Suppressor macrophage treated with lipopolysaccharide for 1 hour (primary cell): Measurements from ENCODE around the gene RELN.
A peak's percentile ranks its signal among the peaks of the same experiment; 100 is the strongest.
"Not testable (repeated sequence)": the region's sequence is repeated elsewhere in the genome, so short reads cannot be mapped to it uniquely, and the experiment has no call there.

Experiments used
- DNase-seq, 3 donors: peaks; one replicate each; pipeline ENCODE4 v3.0.0-alpha.2; 2020 to 2022

RELN gene

GRCh38 chr7:103989200-103989784 lies at the start of gene RELN:
Gene RELN (minus strand): TSS chr7:103989658. CDS start chr7:103989356, 302 bp downstream.
- peak in 1 of 3 donors; percentile 3 for DNase-seq

DNA sequence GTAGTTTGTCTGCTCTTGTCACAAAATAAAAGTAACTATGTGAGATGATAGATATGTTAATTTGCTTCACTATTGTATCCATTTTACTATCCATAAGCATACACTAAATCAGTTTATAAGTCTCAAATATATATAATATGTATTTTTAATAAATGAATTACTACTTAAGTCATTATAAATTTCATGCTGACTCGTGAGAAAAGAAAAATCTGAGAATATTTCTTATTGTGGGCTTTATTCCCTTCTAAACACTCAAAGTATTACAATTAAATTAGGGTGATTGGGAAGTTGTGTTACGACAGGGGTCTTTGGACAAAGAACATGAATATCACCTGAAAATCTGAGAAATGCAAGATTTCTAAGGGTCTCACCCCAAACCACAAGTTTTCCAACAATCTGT lies 48.7 kb upstream of the RELN start:
- DNase-seq = no peak

- DNase-seq = not testable (repeated sequence)
Measured at GRCh38 chr7:104036889-104037288, 47.4 kb upstream of the RELN start.

DNA sequence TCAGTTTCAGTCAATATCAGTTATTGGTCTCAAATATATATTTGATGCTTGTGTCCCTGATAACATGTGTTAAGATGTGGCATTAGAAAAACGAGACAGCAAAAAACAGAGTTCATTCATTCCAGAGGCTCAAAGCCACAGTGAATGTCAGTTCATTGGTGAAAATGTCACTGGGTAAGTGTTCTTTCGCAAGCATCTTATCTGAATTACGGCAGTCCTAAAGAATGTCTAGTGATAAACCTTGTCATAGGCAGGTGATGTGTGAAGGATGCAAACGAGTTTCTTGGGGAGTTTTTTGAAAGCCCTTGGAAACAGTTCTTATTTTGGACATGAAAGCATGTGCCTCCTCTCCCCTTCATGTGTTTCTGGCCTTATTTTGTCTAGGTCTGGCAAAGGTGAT lies 45.9 kb upstream of the RELN start:
- DNase-seq = no peak

DNA sequence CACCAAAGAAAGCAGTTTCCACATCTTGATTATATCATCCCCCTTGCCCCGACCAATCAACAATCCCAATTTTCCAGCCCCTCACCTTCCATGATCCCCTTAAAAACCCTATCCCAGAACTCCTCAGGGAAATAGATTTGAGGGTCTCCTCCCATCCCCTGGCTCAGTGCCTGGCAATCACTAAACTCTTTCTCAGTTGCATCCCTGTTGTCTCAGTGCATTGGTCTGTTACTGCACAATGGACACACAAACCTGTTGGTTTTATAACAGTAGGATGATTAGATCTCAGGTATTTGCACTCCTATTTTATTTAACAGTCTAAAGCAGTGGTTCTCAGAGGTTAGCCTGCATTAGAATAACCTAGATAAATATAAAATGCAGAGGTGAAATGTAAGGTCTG lies 45.2 kb upstream of the RELN start:
- no peak for DNase-seq

GRCh38 chr7:104033837-104034236 lies 44.4 kb upstream of the RELN start:
- DNase-seq = no peak

- DNase-seq = no peak
Measured at GRCh38 chr7:104032486-104032885, 43.0 kb upstream of the RELN start.

DNA sequence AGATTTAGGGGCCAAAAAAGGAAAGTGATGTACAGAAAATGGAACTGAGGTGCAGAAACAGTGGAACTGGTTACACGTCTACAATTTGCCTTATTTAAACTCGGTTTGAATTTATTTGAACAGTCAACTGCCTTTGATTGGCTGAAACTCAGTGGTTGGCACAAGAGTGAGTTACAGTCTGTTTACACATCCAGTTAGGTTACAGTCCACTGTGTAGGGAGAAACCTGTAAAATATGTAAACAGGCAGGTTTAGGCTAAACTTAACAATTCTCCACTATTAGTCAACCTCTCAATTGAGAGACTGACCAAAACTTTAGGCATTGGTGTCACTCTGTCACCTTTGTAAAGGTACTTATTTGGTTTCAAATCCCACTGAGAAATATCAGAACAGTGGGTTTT lies 40.3 kb upstream of the RELN start:
- DNase-seq = no peak

DNA sequence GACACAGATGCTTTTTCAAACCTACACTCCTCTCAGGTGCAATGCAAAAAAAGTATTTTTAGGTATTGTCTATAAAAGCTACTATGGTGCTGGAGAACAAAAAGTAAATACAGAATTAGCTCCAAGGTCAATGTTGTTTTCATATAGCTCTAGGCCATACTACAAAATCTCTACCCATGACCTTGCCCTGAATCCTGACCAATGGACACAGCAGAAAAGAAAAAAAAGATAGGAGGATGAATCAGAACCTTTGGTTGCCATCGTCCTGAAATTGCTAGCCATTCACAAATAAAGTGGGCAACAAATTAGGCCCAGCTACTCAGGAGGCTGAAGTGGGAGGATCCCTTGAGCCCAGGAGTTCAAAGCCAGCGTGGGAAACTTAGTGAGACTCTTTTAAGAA lies 35.2 kb upstream of the RELN start:
- no peak for DNase-seq

- DNase-seq = no peak
Measured at GRCh38 chr7:104023100-104023499, 33.6 kb upstream of the RELN start.

- no peak for DNase-seq
Measured at GRCh38 chr7:104018425-104018824, 29.0 kb upstream of the RELN start.

- DNase-seq = no peak
Measured at GRCh38 chr7:104017001-104017400, 27.5 kb upstream of the RELN start.

GRCh38 chr7:104012835-104013234 lies 23.4 kb upstream of the RELN start:
- no peak for DNase-seq

DNA sequence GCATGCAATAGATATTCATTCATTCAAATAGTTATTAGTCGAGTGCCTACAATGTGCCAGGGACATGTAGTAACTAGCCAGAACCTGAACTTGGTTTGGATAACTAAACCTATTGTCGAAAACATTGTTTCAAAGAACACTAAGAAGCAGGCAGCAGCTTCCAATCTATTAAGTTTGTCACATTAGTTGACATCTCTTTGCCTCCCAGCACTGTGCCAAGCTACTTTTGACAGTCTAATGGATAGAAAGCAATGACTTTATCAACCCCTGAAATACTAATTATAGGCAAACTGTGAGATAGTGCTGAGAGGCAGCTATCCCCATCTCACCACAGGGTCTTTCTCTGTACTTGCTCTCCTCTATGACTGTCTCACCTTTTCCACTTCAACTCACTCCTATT lies 22.4 kb upstream of the RELN start:
- DNase-seq = no peak

DNA sequence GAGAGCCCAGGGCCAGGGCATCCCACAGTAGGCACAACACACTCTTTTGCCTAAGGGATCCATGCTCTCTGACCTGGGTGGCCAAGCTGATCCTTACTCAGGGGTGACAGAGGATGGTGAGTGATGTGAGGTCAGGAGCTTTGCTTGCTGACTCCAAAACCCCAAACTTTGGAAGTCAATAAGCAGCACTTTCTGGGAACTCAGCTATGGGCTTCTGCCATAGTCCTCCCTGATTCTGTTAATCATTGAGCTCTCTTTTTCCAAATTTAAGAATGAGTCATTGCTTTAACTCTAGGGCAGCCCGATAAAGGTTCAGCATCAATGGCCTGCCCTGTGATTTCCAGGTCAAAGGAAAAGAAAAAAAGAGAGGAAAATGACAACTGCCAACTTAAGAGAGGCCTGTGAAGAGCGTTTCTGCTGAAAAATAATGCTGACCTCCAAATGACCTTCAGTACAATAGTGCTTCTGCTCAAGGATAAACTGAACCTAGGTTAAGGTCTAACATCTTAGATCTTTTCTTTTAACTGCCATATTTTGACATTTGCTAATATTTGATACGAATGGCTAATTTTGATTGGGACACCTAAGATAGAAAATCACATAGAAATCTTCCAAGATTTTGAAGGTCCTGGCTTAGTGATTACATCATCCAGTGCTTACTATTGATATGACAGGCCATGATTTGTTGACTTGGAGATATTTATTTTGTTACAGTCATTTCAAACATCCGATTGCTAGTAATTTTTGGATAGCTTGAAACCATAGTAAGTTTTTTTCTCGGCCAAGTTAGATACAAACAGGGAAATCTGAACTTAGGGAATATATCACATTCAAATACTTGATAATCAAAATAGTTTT lies 20.8 kb upstream of the RELN start:
- DNase-seq = no peak

DNA sequence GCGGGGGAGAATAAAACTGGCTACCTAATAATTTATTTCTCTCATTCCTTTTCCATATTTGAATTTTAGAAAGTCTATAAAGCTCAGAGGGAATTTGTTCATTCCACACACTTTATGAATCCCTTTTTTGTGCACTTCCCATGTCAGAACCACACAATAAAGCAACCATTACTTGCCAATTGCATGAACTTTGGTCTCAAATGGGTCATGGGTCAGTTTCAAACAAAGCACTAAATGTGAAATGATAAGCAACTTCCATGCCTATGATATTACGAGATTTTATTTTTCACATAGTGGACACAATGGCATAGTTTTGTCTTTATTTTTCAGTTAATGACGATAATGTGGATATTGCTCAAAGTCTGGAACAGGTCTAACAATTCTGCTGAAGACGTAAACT lies 18.6 kb upstream of the RELN start:
- DNase-seq = no peak

- DNase-seq = no peak
Measured at GRCh38 chr7:104007614-104008013, 18.2 kb upstream of the RELN start.

DNA sequence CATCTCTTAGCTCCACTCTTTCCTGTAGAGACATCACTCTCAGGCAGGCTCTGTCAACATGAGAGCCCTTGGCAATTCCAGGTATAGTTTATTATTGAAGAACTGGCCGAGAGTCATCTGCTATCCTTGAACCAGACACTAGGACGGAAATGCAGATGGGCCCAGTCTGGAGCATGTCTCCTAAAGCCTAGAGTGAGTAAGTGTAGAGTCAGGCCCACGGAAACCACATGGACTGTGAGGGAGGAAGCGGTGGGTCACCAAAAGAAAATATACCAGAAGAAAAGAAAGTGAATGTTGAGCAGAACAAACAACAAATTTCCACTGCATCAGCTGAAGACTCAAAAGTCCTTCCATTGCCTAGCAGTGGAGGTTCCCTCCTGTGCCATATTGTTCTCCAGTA lies 15.7 kb upstream of the RELN start:
- DNase-seq = no peak

DNA sequence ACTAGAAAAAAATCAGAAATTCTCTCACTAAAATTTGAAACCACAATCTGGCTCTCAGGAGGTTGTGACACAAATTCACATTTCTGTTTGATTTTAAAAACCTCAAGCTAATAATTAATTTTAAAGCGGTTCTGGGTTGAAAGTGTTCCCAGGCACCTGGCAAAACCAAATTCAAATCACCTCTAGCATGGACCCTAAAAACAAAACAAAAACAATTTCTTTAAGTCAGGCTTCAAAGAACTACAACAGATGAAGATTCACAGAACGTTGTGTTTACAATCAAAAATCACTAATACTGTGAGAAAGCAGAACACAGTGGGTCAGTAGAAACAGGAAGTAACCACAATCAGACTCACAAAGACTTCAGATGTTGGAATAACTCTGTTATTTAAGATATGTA lies 7.2 kb upstream of the RELN start:
- no peak for DNase-seq

GRCh38 chr7:103996017-103996551 lies 6.6 kb upstream of the RELN start:
- DNase-seq = no peak

GRCh38 chr7:103995554-103995953 lies 6.1 kb upstream of the RELN start:
- no peak for DNase-seq

DNA sequence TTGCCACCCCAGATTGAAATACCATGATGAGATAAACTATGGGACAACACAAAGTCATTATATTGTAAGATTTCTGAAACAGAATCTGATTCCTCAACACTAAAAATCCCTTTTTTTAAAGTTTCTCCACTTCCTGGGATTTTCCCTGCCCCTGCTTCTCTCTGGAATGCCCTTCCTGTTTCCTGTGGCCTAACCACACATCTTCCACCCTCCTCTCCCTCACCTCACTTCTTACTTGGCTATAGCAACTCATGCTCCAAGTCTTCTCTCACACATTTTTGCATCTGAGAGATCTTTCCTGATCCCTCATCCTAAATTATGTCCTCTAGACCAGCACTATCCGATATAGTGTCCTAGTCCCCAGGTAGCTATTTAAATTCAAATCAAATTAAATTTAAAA lies 4.1 kb upstream of the RELN start:
- DNase-seq = no peak

- DNase-seq = no peak
Measured at GRCh38 chr7:103991406-103991805, 1.9 kb upstream of the RELN start.

DNA sequence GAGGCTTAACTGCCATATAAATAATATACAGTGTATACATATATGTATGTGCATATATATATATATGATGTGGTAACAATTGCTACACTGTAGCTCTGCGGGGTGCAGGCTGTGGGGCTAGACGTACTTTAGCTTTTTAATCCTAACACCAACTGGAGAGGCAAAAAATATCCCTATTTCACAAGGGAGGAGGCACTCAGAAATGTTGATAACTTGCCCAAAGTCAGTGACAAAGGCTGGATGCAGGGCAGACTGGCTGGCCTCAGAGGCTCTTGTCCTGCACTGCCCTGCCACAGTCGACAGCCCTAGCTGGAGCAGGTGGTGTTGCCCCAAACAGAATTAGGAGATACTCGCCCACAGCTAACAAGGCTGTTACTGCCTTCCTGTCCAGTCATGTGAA lies 1.5 kb upstream of the RELN start:
- no peak for DNase-seq
